ENCODE results near the gene XPNPEP3.
A peak's percentile ranks its signal among the peaks of the same experiment; 100 is the strongest.
"Not testable (repeated sequence)": the region's sequence is repeated elsewhere in the genome, so short reads cannot be mapped to it uniquely, and the experiment has no call there.

Gene XPNPEP3

GRCh38 chr22:40856513-40857308 is at the start of gene XPNPEP3, which contains the start of gene ST13:
XPNPEP3 (plus strand) TSS chr22:40857148; CDS start chr22:40857182, 34 bp downstream.
ST13 (minus strand) TSS chr22:40856639; CDS start chr22:40856540, 99 bp downstream.
- DNase-seq (ENCODE audit: low read depth in 2 of 2): peak; percentile 94 to 97

DNA sequence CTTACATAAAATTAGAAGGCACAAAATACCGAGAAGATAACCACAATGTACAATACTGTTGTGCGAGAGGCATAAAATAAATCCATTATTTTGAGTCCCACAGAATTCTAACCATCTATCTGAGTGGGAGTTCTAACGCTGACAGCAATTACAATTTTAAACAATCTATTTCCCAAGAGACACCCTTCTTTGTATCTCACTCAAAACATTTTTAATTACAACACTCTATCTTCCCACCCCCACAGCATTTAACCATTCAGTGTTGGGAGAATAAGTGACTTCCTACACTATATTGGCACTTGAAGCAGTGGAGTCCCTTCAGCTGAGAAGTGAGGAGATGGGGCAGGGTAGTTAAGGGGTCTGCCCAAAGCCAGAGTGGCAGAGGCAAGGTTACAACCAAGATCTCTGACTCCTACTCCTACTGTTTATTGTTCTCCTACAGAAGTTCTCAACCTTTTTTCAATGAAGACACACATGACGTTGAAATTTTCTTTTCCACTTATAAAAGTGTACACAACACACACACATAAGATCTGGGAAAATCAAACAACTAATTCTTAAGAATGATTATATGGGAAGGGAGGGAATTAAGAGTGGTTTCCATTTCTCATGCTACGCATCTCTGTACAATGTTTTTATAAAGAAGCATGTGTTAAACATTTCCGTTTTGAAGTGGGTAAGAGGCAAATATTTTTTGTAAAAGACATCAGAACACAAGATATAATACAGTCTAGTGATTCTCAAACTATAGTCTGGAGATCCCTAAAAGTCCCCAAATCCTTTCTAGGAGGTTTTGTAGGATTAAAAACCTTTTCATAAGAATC is 48.7 kb upstream of the XPNPEP3 start:
- DNase-seq (ENCODE audit: low read depth in 2 of 2): no peak

DNA sequence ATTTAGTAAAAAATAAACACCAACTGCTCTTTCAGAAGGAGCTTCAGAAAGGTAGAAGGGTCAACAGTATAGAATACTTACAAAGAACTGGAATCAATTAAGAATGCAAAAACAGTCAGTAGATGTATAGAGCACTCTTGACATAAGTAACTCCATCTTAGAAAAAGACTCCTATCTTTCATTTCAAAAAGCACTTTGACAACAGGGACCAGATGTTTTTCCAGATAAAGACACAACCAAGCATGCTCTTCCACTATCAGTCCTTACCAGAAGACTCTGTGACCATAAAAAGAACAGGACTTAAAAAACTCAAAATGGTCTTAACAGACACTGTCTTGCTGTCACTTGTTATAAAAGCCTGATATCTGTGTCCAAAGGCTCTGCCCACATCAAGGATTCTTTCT is 43.0 kb upstream of the XPNPEP3 start:
- DNase-seq (ENCODE audit: low read depth in 2 of 2): no peak

- no peak for DNase-seq (ENCODE audit: low read depth in 2 of 2)
These were observed 39.2 kb upstream of the XPNPEP3 start for GRCh38 chr22:40817737-40818136.

DNA sequence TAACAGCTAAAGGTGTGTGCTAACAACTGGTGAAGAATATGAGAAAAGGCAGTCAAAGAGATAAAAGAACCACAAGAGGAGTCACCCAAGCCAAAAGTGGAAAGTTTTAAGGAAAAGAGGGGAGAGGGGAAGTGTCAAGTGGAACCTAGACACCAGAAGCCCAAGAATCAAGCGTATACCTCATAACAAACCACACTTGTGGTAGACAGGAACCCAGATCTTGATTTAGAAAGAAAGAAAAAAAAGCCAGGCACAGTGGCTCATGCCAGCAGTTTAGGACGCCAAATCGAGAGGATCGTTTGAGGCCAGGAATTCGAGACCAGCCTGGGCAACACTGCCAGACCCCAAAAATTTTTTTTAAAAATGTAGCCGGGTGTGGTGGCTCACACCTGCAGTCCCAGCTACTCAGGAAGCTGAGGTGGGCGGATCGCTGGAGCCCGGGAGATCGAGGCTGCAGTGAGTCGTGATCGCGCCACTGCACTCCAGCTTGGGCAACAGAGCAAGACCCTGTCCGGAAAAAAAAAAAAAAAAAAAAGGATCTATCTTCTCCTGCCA is 38.7 kb upstream of the XPNPEP3 start:
- no peak for DNase-seq (ENCODE audit: low read depth in 2 of 2)

GRCh38 chr22:40818747-40819598 is 38.0 kb upstream of the XPNPEP3 start, which contains the start of gene SLC25A17:
SLC25A17 (minus strand) TSS chr22:40819346; CDS start chr22:40819248, 98 bp downstream.
- DNase-seq (ENCODE audit: low read depth in 2 of 2): peak; percentile 74 to 82

DNA sequence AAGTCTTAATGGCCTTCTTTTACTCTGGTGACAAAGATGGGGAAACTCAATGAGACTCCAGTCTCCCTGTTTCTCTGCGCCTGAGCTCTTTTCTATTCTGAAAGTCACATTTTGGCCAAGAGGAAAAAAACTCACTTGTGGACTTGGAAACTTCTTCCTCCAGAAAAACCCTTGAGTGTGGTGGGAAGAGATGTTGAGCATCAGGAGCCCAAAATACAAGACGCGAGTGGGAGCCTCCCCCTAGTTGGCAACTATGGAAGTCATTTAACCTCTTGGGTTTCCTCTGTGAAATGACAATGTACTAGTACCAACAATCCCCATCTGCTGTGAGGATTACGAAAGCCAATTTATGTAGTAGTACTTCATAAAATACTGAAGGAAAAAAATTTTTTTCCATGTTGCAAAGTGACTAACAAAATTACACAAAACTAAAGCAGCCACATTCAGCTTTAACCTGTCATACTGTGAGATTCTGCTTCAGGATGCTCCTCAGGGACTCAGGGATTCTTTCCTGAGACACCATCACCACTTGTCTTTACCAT is 37.3 kb upstream of the XPNPEP3 start:
- no peak for DNase-seq (ENCODE audit: low read depth in 2 of 2)

- no peak for DNase-seq (ENCODE audit: low read depth in 2 of 2)
These were observed 33.5 kb upstream of the XPNPEP3 start for GRCh38 chr22:40823426-40823825.

DNA sequence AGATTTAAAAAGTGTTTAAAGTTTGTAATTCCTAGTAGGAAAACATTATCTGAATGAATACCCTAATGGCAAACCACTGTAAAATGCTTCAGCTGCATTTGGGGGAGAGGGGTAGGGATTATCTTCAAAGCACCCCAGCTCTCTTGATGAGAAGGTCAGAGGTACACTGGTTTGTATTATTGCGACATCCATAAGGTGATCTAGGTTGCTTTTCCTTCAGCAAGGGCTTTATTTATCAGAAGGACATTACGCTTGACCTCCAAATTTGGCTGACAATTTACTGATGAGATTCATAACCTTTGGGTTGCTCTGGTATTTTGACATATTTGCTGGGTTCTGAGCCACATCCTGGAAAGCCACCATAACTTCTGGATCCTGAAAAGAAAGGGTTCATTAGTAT is 30.7 kb upstream of the XPNPEP3 start:
- DNase-seq (ENCODE audit: low read depth in 2 of 2): not testable (repeated sequence)

GRCh38 chr22:40826984-40827741 is 29.8 kb upstream of the XPNPEP3 start:
- DNase-seq (ENCODE audit: low read depth in 2 of 2): no peak

- no peak for DNase-seq (ENCODE audit: low read depth in 2 of 2)
These were observed 27.8 kb upstream of the XPNPEP3 start for GRCh38 chr22:40829131-40829530.

DNA sequence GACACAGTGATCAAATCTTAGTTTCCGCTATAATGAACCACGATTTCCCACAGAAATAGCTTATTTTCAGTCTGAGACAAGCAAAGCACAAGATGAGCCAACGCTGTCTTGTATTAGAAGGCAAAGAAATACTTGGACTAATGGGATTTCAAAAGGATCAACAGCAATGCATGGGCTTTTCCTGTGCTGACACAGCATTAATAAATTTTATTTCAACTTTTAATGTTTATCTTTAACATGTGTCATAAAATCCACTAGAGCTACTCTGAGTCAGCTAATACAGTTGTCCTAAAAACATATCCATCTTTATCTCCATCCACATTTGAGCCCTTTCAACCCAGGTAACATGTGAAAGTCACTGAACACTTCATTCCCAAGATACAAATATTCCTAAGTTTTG is 22.3 kb upstream of the XPNPEP3 start:
- DNase-seq (ENCODE audit: low read depth in 2 of 2): no peak

- no peak for DNase-seq (ENCODE audit: low read depth in 2 of 2)
These were observed 18.5 kb upstream of the XPNPEP3 start for GRCh38 chr22:40838486-40838885.

DNA sequence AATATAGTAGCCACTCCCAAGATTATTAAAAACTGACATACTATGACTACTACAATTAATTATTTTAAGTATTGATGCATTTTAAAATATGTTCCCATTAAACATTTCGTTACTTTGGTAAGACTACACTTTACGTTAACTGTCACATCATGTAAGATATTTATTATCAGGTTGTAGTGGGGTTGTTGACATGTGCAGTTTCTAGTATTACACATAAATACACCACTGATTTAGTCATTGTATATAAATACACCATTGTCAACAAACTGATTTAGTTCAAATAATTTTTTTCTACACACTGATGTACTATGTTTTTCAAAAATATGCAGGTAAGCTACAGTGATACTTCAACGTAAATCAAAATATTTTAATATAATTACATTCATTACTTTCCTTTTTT is 12.0 kb upstream of the XPNPEP3 start:
- DNase-seq (ENCODE audit: low read depth in 2 of 2): no peak

DNA sequence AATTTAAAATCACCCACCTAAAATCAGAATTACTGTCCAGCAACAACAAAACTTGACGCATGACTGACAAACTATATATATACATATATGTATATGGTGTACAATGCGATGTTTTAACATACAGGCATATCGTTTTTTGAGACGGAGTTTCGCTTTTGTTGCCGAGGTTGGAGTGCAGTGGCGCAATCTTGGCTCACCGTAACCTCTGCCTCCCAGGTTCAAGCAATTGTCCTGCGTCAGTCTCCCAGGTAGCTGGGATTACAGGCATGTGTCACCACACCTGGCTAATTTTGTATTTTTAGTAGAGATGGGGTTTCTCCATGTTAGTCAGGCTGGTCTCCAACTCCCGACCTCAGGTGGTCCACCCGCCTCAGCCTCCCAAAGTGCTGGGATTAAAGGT is 11.1 kb upstream of the XPNPEP3 start:
- not testable (repeated sequence) for DNase-seq (ENCODE audit: low read depth in 2 of 2)

DNA sequence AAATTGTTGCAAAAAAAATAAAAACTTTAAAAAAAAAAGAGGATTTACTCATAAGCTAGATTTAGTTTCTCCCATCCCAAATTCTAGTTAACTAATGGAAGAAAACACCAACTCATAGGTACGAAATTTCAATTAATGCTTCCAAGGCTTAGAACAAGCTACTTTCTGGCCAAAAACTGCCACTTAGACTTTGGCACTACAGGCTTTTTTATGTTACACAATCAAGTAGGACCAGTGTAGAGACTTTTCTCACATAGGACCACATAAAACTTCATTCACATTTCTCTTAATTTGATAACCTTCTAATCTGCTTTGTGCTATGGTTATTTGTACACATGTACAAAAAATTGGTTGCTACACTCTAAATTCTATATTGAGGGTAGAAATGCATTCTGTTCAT is 3.6 kb upstream of the XPNPEP3 start:
- no peak for DNase-seq (ENCODE audit: low read depth in 2 of 2)

DNA sequence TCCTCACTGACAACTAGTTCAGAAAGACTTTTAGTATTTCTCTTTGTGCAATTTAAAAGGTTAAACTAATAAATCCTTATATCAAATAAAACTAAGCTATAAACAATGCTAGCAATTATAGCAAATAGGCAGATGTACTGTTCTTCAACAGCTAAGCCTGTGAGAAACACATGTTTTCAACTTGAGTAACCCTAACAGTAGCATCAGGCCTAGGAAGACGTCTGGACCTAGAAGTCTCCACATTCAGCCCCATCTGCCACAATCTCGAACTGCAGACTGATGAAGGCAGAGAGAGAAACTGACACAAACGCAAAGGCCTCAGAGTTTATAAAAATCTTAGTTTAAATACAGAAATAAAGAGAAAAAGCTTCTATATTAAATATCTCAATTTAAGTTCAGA is 3.0 kb upstream of the XPNPEP3 start:
- DNase-seq (ENCODE audit: low read depth in 2 of 2): no peak

DNA sequence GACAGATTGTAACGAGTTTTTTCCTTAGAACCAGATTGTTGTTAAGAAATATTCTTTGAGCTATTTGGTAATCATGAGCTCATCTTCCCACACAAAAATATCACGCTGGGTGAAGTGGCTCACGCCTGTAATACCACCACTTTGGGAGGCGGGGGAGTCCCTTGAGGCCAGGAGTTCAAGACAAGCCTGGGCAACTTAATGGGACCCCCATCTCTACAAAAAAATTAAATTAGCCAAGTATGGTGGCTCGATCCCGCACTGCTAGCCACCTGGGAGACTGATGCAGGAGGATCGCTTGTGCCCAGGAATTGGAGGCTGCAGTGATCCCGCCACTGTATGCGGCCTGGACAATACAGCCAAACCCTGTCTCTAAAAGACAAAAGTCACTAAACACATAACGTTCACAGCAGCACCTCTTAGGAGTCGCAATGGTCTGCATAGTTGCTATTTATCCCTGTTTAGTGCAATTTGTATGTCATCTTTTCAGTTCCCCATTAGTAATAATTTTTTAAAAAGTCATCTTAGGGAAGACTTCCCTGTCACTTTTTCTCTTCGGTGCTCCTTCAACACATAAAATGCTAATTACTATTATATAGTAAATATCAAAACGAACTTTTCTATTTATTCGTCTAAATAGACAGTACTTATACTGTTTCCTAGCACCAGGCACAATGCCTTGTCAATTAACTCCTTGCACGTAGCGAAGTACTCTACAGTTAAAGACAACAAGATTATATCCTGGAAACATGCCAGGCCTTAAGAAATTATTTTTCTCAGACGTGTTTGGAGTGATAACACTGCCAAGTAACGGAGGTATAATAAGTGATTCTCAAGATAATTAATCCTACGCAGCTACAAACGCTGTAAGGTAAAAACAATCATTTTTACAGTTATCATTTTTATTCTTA is 1.6 kb upstream of the XPNPEP3 start:
- DNase-seq (ENCODE audit: low read depth in 2 of 2): no peak

DNA sequence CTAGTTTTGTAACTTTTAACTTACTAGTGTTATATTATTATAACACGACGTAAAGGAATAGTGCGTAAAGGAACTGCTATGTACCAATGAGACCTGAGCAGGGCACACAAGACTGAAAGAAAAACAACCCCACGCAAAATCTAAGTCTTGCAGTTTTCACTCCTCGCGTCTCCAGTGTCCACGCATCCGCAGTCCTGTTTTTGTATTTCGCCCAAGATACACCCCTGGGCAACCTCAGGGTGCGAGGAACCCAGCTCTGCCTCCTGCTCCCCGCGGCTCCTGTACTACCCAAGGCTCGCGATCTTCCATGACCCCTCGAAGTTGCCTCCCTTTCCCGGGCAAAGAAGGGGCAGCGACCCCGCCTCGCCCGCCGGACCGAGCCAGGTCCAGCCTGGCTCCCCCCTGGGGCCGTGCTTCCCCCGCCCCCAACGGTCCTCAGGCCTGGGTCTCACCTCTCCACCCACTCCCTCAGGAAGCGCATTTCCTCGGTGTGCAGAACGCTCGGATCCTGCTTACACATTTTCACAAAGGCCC is 902 bp upstream of the XPNPEP3 start:
- peak; percentile 4 to 10 for DNase-seq (ENCODE audit: low read depth in 2 of 2)
